HG02870 (cell line): ENCODE measurements around the gene SPATA1.
"Not testable (repeated sequence)": the region's sequence is repeated elsewhere in the genome, so short reads cannot be mapped to it uniquely, and the experiment has no call there.

Experiments used
- ATAC-seq: cut with Tn5 transposase; IDR thresholded peaks from one replicate; pipeline ENCODE4 v1.9.1; 2021; ENCODE audit warnings: mild to moderate bottlenecking, moderate library complexity; ENCODE audit not compliant: unreplicated experiment

SPATA1 gene

GRCh38 chr1:84507887-84508286 is 1.7 kb downstream of the SPATA1 start:
- not testable (repeated sequence) for ATAC-seq

- ATAC-seq, result no peak
Measured at GRCh38 chr1:84508510-84508909, 2.3 kb downstream of the SPATA1 start.

GRCh38 chr1:84509029-84509428 is 2.8 kb downstream of the SPATA1 start:
- no peak for ATAC-seq

- no peak for ATAC-seq
Measured at GRCh38 chr1:84510165-84510564, 4.0 kb downstream of the SPATA1 start.

GRCh38 chr1:84510668-84511067 is 4.5 kb downstream of the SPATA1 start:
- no peak for ATAC-seq

- ATAC-seq, result no peak
Measured at GRCh38 chr1:84524590-84524989, 18.4 kb downstream of the SPATA1 start.

GRCh38 chr1:84525779-84526178 is 19.6 kb downstream of the SPATA1 start:
- ATAC-seq, result no peak

- no peak for ATAC-seq
Measured at GRCh38 chr1:84538599-84538998, 32.4 kb downstream of the SPATA1 start.

GRCh38 chr1:84539972-84540371 is 33.8 kb downstream of the SPATA1 start:
- no peak for ATAC-seq

GRCh38 chr1:84540759-84541158 is 34.6 kb downstream of the SPATA1 start:
- no peak for ATAC-seq

GRCh38 chr1:84541679-84542078 is 35.5 kb downstream of the SPATA1 start:
- ATAC-seq, result no peak

GRCh38 chr1:84550826-84551225 is 44.6 kb downstream of the SPATA1 start:
- ATAC-seq, result no peak

GRCh38 chr1:84569216-84569615 is 63.0 kb downstream of the SPATA1 start:
- ATAC-seq, result no peak

GRCh38 chr1:84570436-84571149 is 64.4 kb downstream of the SPATA1 start:
- ATAC-seq, result no peak

GRCh38 chr1:84571150-84571535 is 65.0 kb downstream of the SPATA1 start:
- no peak for ATAC-seq

- no peak for ATAC-seq
Measured at GRCh38 chr1:84573481-84573966, 67.3 kb downstream of the SPATA1 start.

GRCh38 chr1:84573967-84574842 is 68.0 kb downstream of the SPATA1 start, which contains the start of gene CTBS:
TSS of gene CTBS (minus strand) at chr1:84574440. CDS start at chr1:84574415, 25 bp downstream.
- peak; percentile 68 for ATAC-seq

GRCh38 chr1:84574936-84575335 is 68.8 kb downstream of the SPATA1 start:
- no peak for ATAC-seq

GRCh38 chr1:84581648-84582047 is 75.5 kb downstream of the SPATA1 start:
- ATAC-seq, result no peak

GRCh38 chr1:84582802-84583587 is 76.8 kb downstream of the SPATA1 start:
- ATAC-seq, result peak; percentile 52

- peak; percentile 24 for ATAC-seq
Measured at GRCh38 chr1:84583648-84584047, 77.5 kb downstream of the SPATA1 start.
